ENCODE data around the gene PLPPR3. TPM values are rescaled to one million over a fixed set of nuclear protein-coding genes. Genes with fewer than 3 reads are reported as not detected.

Gene PLPPR3
- polyA plus RNA-seq, 1 of the 3 experiments (the other 2 are of a cell fraction): 1.6 TPM

- no peak overlapping the region for H3K4me3 ChIP-seq (ENCODE audit: low read depth in 2 of 2, low read length in 1 of 2)
- H3K36me3 ChIP-seq (replicated peaks in 1 of 2; ENCODE audit: control insufficient read depth in 1 of 2, insufficient read depth in 2 of 2, low read length in 1 of 2): peaks cover 42 to 49% of the 10 kb centered on the region in 2 experiments
- peaks cover 34% of the 10 kb centered on the region for H3F3A ChIP-seq (replicated peaks; ENCODE audit: insufficient read depth)
- peaks cover 33% of the 10 kb centered on the region; the same call in 1 of the 2 replicates for H3K79me2 ChIP-seq (ENCODE audit: insufficient read depth)
- no peaks in the 10 kb centered on the region for H3K4me1 ChIP-seq (ENCODE audit: control insufficient read depth in 1 of 2, insufficient read depth in 2 of 2, low read depth in 1 of 2, low read length in 1 of 2)
- H3K27ac ChIP-seq (ENCODE audit: low read depth in 2 of 2, low read length in 1 of 2): no peak overlapping the region
- no peaks in the 10 kb centered on the region for H3K9me2 ChIP-seq
- H3K9ac ChIP-seq: no peak overlapping the region
- H3K9me3 ChIP-seq: no peaks in the 10 kb centered on the region
- peaks cover 56% of the 10 kb centered on the region for H4K20me1 ChIP-seq (ENCODE audit: insufficient read depth)
- no peaks in the 10 kb centered on the region for H3K27me3 ChIP-seq (ENCODE audit: insufficient read depth)
- CTCF ChIA-PET: interaction anchor here (1.3 kb wide), 1 partner anchor 11 kb away, joined by 5 read pairs; no protein-coding TSS in a partner anchor
- TF ChIP-seq SMC3 (IDR thresholded peaks at IDR 0.05; ENCODE audit: low read depth, low read length) (no peak), TEAD4 (IDR thresholded peaks at IDR 0.05; ENCODE audit: borderline replicate concordance, insufficient read depth) (no peak), RCOR1 (IDR thresholded peaks at IDR 0.05; ENCODE audit: low read length) (no peak), USF1 (IDR thresholded peaks at IDR 0.05; ENCODE audit: borderline replicate concordance, low read depth) (no peak), JUND (IDR thresholded peaks at IDR 0.05) (no peak)
- WGBS (ENCODE audit: low lambda C conversion rate): 96% methylated on average over 19 of the region's 20 CpGs
- POLR2A ChIA-PET: no interaction called here
- DNase-seq: no peak
- H3K4me2 ChIP-seq: no peak overlapping the region
- H2AFZ ChIP-seq (ENCODE audit: low read depth): no peak overlapping the region
Observed at GRCh38 chr19:811506-812048, 10.2 kb downstream of the PLPPR3 start.

GRCh38 chr19:810883-811489 lies 10.8 kb downstream of the PLPPR3 start:
- Histone ChIP-seq H3K36me3 (replicated peaks in 1 of 2; ENCODE audit: control insufficient read depth in 1 of 2, insufficient read depth in 2 of 2, low read length in 1 of 2) (peaks cover 44 to 55% of the 10 kb centered on the region in 2 experiments), H3K79me2 (ENCODE audit: insufficient read depth) (peaks cover 39% of the 10 kb centered on the region; the same call in 1 of the 2 replicates), H2AFZ (ENCODE audit: low read depth) (no peak overlapping the region), H3K4me1 (ENCODE audit: control insufficient read depth in 1 of 2, insufficient read depth in 2 of 2, low read depth in 1 of 2, low read length in 1 of 2) (no peaks in the 10 kb centered on the region), H3K4me2 (no peak overlapping the region), H3K9ac (no peak overlapping the region), H3K27me3 (ENCODE audit: insufficient read depth) (no peaks in the 10 kb centered on the region), H3K9me3 (no peaks in the 10 kb centered on the region), H4K20me1 (ENCODE audit: insufficient read depth) (peaks cover 62% of the 10 kb centered on the region), H3K4me3 (ENCODE audit: low read depth in 2 of 2, low read length in 1 of 2) (no peak overlapping the region), H3K27ac (ENCODE audit: low read depth in 2 of 2, low read length in 1 of 2) (no peak overlapping the region), H3K9me2 (no peaks in the 10 kb centered on the region), H3F3A (replicated peaks; ENCODE audit: insufficient read depth) (peaks cover 34% of the 10 kb centered on the region)
- 93% methylated on average over 12 of the region's 25 CpGs for WGBS (ENCODE audit: low lambda C conversion rate)
- no peak for TF ChIP-seq SIN3A (IDR thresholded peaks at IDR 0.05; ENCODE audit: borderline replicate concordance, low read depth, low read length)
- no peak for DNase-seq
- ChIA-PET POLR2A (no interaction called here), CTCF (interaction anchor here (1.3 kb wide), 1 partner anchor 10 kb away, joined by 5 read pairs; no protein-coding TSS in a partner anchor)

GRCh38 chr19:810077-810855 lies 11.5 kb downstream of the PLPPR3 start:
- ChIA-PET CTCF (no interaction called here), POLR2A (no interaction called here)
- peaks cover 44 to 62% of the 10 kb centered on the region in 2 experiments for H3K36me3 ChIP-seq (replicated peaks in 1 of 2; ENCODE audit: control insufficient read depth in 1 of 2, insufficient read depth in 2 of 2, low read length in 1 of 2)
- no peak overlapping the region for H3K27ac ChIP-seq (ENCODE audit: low read depth in 2 of 2, low read length in 1 of 2)
- no peak overlapping the region for H3K4me2 ChIP-seq
- no peaks in the 10 kb centered on the region for H3K4me1 ChIP-seq (ENCODE audit: control insufficient read depth in 1 of 2, insufficient read depth in 2 of 2, low read depth in 1 of 2, low read length in 1 of 2)
- no peak overlapping the region for H3K4me3 ChIP-seq (ENCODE audit: low read depth in 2 of 2, low read length in 1 of 2)
- H4K20me1 ChIP-seq (ENCODE audit: insufficient read depth): peaks cover 69% of the 10 kb centered on the region
- DNase-seq: no peak
- H3K9ac ChIP-seq: no peak overlapping the region
- peaks cover 46% of the 10 kb centered on the region; the same call in 1 of the 2 replicates for H3K79me2 ChIP-seq (ENCODE audit: insufficient read depth)
- no peaks in the 10 kb centered on the region for H3K27me3 ChIP-seq (ENCODE audit: insufficient read depth)
- no peak overlapping the region for H2AFZ ChIP-seq (ENCODE audit: low read depth)
- H3F3A ChIP-seq (replicated peaks; ENCODE audit: insufficient read depth): peaks cover 34% of the 10 kb centered on the region
- no peaks in the 10 kb centered on the region for H3K9me2 ChIP-seq
- 96% methylated on average over 15 of the region's 30 CpGs for WGBS (ENCODE audit: low lambda C conversion rate)
- no peaks in the 10 kb centered on the region for H3K9me3 ChIP-seq
- TF ChIP-seq FOSL2 (IDR thresholded peaks at IDR 0.05; ENCODE audit: borderline replicate concordance, low read depth) (no peak), NFIC (IDR thresholded peaks at IDR 0.05; ENCODE audit: borderline replicate concordance) (no peak), REST (IDR thresholded peaks at IDR 0.05; ENCODE audit: low read depth, low read length) (no peak), CHD2 (IDR thresholded peaks at IDR 0.05; ENCODE audit: low read length, partially characterized antibody) (no peak), MAX (IDR thresholded peaks at IDR 0.05; ENCODE audit: low read depth) (no peak), RFX5 (IDR thresholded peaks at IDR 0.05; ENCODE audit: low read length) (no peak), MEF2A (IDR thresholded peaks at IDR 0.05; ENCODE audit: borderline replicate concordance, low read depth) (no peak), NRF1 (IDR thresholded peaks at IDR 0.05; ENCODE audit: low read depth, low read length) (no peak), EZH2phosphoT487 (IDR thresholded peaks at IDR 0.05; ENCODE audit: borderline replicate concordance, low read depth) (no peak)
